Smooth muscle cell (in vitro differentiated cells): ENCODE data around the gene HEY2. TPM values are rescaled to one million over a fixed set of nuclear protein-coding genes. Genes with fewer than 3 reads are reported as not detected.
A peak's percentile ranks its signal among the peaks of the same experiment; 100 is the strongest.

Source experiments
- DNase-seq: peaks from one replicate; lab custom pipeline; 2025; ENCODE audit not compliant: unreplicated experiment; lab: John Stamatoyannopoulos, UW
- H2AFZ ChIP-seq: fragments of 200-600 bp; sonication (generic); 2 replicates; pipeline ENCODE4 v1.6.0; 2016; ENCODE audit warnings: antibody characterized with exemption, low read depth, mild to moderate bottlenecking
- H3F3A ChIP-seq: fragments of 200-600 bp; sonication (generic); 2 replicates; pipeline ENCODE4 v1.6.0; 2017; ENCODE audit warnings: antibody characterized with exemption, low read depth
- H3K27ac ChIP-seq: fragments of 200-600 bp; sonication (generic); 2 replicates; pipeline ENCODE4 v1.5.1; 2016; ENCODE audit warnings: low read depth, mild to moderate bottlenecking
- H3K27me3 ChIP-seq: fragments of 200-600 bp; sonication (generic); 2 replicates; pipeline ENCODE4 v1.6.1; 2016; ENCODE audit warnings: low read depth, mild to moderate bottlenecking
- H3K36me3 ChIP-seq: fragments of 200-600 bp; sonication (generic); 2 replicates; pipeline ENCODE4 v1.5.1; 2016; ENCODE audit warnings: low read depth
- H3K4me1 ChIP-seq: fragments of 200-600 bp; sonication (generic); 2 replicates; pipeline ENCODE4 v1.5.1; 2016; ENCODE audit warnings: low read depth
- H3K4me2 ChIP-seq: fragments of 200-600 bp; sonication (generic); 2 replicates; pipeline ENCODE4 v1.6.0; 2016; ENCODE audit warnings: mild to moderate bottlenecking
- H3K4me3 ChIP-seq: fragments of 200-600 bp; sonication (generic); 2 replicates; pipeline ENCODE4 v1.5.1; 2016; ENCODE audit warnings: mild to moderate bottlenecking
- H3K79me2 ChIP-seq: fragments of 200-600 bp; sonication (generic); 2 replicates; pipeline ENCODE4 v1.6.0; 2016; ENCODE audit warnings: low read depth, mild to moderate bottlenecking
- H3K9ac ChIP-seq: fragments of 200-600 bp; sonication (generic); 2 replicates; pipeline ENCODE4 v1.6.0; 2016; ENCODE audit warnings: low read depth
- H3K9me3 ChIP-seq: fragments of 200-600 bp; sonication (generic); replicated peaks from 2 replicates; pipeline ENCODE4 v1.5.1; 2016; ENCODE audit warnings: low read depth
- H4K20me1 ChIP-seq: fragments of 200-600 bp; sonication (generic); 2 replicates; pipeline ENCODE4 v1.6.0; 2016; ENCODE audit warnings: low read depth
- CTCF ChIP-seq: fragments of 200-600 bp; sonication (generic); IDR thresholded peaks from 2 replicates; pipeline ENCODE4 v1.5.1; 2017; ENCODE audit warnings: borderline replicate concordance, mild to moderate bottlenecking, antibody characterized with exemption; ENCODE audit not compliant: insufficient read depth, poor library complexity, severe bottlenecking
- WGBS: methylation state at CpG from one replicate; pipeline ENCODE4 v1.1.7; 2016; ENCODE audit warnings: low lambda C conversion rate; 5-methylcytosine and 5-hydroxymethylcytosine counted together
- polyA plus RNA-seq: library from polyadenylated mRNA; unstranded; fragments of >200 nt; fragmentation: Nextera tagmentation; extraction: Ambion mirVana; gene quantifications from 2 replicates; pipeline ENCODE4 v1.2.1, GENCODE V29; 2016
- total RNA-seq: library from RNA; depleted of rRNA; stranded (reverse); fragments of >200 nt; gene quantifications from 2 replicates; pipeline ENCODE4 v1.2.3, GENCODE V29; 2014

Gene HEY2
- total and polyA plus RNA-seq, 2 experiments from 2014 or later: 17.2 to 35.2 TPM

GRCh38 chr6:125717120-125717731, 32.2 kb upstream of the HEY2 start:
- WGBS: 38% methylated on average over 2 of the region's 2 CpGs
- H3K4me2 ChIP-seq: peak overlapping the region; percentile 39
- H3K36me3 ChIP-seq: no peaks in the 10 kb centered on the region
- no peaks in the 10 kb centered on the region for H3K79me2 ChIP-seq
- peaks cover 7% of the 10 kb centered on the region for H3K4me1 ChIP-seq
- no peak overlapping the region for H2AFZ ChIP-seq
- H3F3A ChIP-seq: no peaks in the 10 kb centered on the region
- TF ChIP-seq CTCF: no peak
- DNase-seq: no peak
- no peak overlapping the region for H3K27ac ChIP-seq
- no peak overlapping the region for H3K4me3 ChIP-seq
- no peak overlapping the region for H3K9ac ChIP-seq
- H3K27me3 ChIP-seq: no peaks in the 10 kb centered on the region
- H3K9me3 ChIP-seq: no peaks in the 10 kb centered on the region
- no peaks in the 10 kb centered on the region for H4K20me1 ChIP-seq

DNA sequence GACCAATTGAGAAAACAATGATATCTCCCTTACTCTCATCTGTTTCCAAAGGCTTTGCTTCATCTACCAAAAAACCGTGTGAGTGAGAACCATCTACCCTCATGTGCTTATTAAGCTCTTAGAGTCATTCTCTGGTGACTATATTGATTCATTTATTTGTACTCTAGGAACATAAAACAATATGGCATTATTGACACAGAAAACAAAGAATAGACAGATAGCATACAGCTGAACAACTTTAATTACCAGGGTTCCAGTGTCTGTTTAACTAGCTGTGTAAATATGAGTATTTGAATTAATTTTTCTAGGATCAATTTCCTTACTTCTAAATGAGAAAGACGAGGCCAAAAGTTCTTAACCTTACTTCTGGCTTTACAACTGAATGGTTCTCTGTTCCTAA, 31.3 kb upstream of the HEY2 start:
- Histone ChIP-seq H3K4me1 (peaks cover 7% of the 10 kb centered on the region), H2AFZ (no peak overlapping the region), H3K4me3 (no peak overlapping the region), H3K27ac (no peak overlapping the region), H3K4me2 (no peak overlapping the region), H3F3A (no peaks in the 10 kb centered on the region), H3K36me3 (no peaks in the 10 kb centered on the region), H3K27me3 (no peaks in the 10 kb centered on the region), H4K20me1 (no peaks in the 10 kb centered on the region), H3K79me2 (no peaks in the 10 kb centered on the region), H3K9me3 (no peaks in the 10 kb centered on the region), H3K9ac (no peak overlapping the region)
- no peak for DNase-seq
- no peak for TF ChIP-seq CTCF
- 92% methylated on average over 2 of the region's 2 CpGs for WGBS

- H3K4me1 ChIP-seq: no peaks in the 10 kb centered on the region
- H2AFZ ChIP-seq: no peak overlapping the region
- H3K27ac ChIP-seq: no peak overlapping the region
- H3K9ac ChIP-seq: no peak overlapping the region
- TF ChIP-seq CTCF: no peak
- no peaks in the 10 kb centered on the region for H3K9me3 ChIP-seq
- no peak overlapping the region for H3K4me3 ChIP-seq
- no peaks in the 10 kb centered on the region for H3K27me3 ChIP-seq
- DNase-seq: no peak
- H3K4me2 ChIP-seq: no peak overlapping the region
- H4K20me1 ChIP-seq: no peaks in the 10 kb centered on the region
- H3K79me2 ChIP-seq: no peaks in the 10 kb centered on the region
- H3K36me3 ChIP-seq: no peaks in the 10 kb centered on the region
- H3F3A ChIP-seq: no peaks in the 10 kb centered on the region
These were observed 26.5 kb upstream of the HEY2 start for GRCh38 chr6:125722886-125723285.

DNA sequence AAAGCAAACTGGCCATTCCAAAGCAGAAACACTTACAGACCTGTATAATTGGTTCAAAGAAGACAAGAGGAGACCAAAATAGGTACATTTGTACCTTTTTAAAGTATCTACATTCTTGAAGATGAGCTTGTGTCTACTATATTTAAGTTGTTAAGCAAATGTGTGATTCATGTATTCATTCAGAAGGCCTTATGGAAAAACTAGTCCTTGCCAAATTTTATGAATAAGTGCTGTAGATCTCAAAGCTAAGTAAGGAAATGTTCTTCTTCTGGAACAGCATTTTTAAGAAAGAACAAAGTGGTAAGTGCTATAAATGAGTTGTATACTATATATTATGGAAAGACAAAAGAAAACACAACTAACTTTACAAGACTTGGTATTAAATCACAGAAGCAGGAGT, 22.2 kb upstream of the HEY2 start:
- H3K9me3 ChIP-seq: no peaks in the 10 kb centered on the region
- no peaks in the 10 kb centered on the region for H3F3A ChIP-seq
- no peak overlapping the region for H3K27ac ChIP-seq
- no peaks in the 10 kb centered on the region for H3K36me3 ChIP-seq
- no peak overlapping the region for H3K4me3 ChIP-seq
- no peaks in the 10 kb centered on the region for H3K4me1 ChIP-seq
- no peak for DNase-seq
- H4K20me1 ChIP-seq: no peaks in the 10 kb centered on the region
- TF ChIP-seq CTCF: no peak
- no peak overlapping the region for H3K4me2 ChIP-seq
- no peaks in the 10 kb centered on the region for H3K27me3 ChIP-seq
- no peak overlapping the region for H2AFZ ChIP-seq
- H3K9ac ChIP-seq: no peak overlapping the region
- H3K79me2 ChIP-seq: no peaks in the 10 kb centered on the region
